Stimulated activated CD8-positive, alpha-beta memory T cell treated with anti-CD3 and anti-CD28 coated beads, Interleukin-4, amount 100 ng/mL, for 1 hour (primary cell): Measurements from ENCODE around the gene RHBDL1.
A peak's percentile ranks its signal among the peaks of the same experiment; 100 is the strongest.

Experiments used
- DNase-seq, 2 donors: peaks; one replicate each; pipeline ENCODE4 v3.0.0-alpha.2; 2020; ENCODE audit warnings: low read depth in 2 of 2, low spot score in 1 of 2

The RHBDL1 gene

DNA sequence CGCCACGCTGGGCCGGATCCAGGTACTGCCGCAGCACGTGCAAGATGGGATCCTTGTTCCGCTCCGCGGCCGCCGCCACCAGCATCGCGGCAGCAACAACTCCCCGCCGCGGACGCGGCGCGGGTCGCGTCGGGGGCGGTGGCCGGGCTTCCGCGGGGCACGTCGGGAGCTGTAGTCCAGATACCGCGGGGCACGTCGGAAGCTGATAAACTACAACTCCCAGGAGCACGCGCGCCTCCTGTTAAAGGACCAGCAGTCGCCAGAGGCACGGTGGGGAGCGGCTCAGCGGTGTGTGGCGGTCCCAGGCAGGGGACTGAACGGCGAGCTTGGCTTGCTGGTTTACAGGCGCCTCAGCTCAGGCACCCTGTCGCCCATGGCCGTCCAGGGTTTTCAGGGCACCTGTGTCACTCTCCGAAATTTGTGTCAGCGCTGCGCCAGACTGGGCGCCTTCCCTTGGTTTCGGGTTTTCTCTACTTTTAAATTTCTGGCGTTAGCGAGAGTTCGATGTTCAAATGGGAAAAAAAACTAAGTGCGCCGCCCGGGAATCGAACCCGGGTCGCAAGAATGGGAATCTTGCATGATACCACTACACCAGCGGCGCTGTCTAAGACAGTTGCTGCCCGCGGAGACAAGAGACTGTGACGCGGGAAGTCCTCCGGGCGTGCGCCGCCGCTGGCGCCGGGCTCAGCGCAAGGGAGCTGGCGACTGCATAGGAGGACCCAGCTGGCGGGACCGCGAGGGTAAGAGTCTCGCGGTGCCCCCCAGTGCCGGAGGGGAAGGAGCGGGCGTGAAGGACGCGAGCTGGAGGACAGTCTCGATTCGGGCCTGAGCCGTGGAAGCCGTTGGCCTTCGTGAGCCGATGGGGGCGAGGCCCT lies 39.0 kb upstream of the RHBDL1 start, which contains the start of gene METTL26:
Gene METTL26 (minus strand): TSS at position 100 of the 875 bp plus-strand sequence. CDS start 15 bp downstream, at position 85.
- DNase-seq = peak; percentile 81 to 84

- DNase-seq = peak; percentile 73 to 77
Observed at GRCh38 chr16:637081-638018, 38.1 kb upstream of the RHBDL1 start.

GRCh38 chr16:638034-638543 lies 37.4 kb upstream of the RHBDL1 start:
- no peak for DNase-seq

- DNase-seq = no peak
Observed at GRCh38 chr16:638836-639235, 36.6 kb upstream of the RHBDL1 start.

GRCh38 chr16:640614-641013 lies 34.9 kb upstream of the RHBDL1 start:
- DNase-seq = no peak

- peak in 1 of 2 donors; percentile 15 for DNase-seq
Observed at GRCh38 chr16:641326-642188, 33.9 kb upstream of the RHBDL1 start, which contains the start of gene MCRIP2. Gene MCRIP2 (plus strand): TSS chr16:641828. CDS start chr16:641992, 164 bp downstream.

- DNase-seq = no peak
Observed at GRCh38 chr16:642189-643049, 33.1 kb upstream of the RHBDL1 start.

- DNase-seq = no peak
Observed at GRCh38 chr16:643050-643368, 32.5 kb upstream of the RHBDL1 start.

GRCh38 chr16:644556-644955 lies 30.9 kb upstream of the RHBDL1 start:
- no peak for DNase-seq

DNA sequence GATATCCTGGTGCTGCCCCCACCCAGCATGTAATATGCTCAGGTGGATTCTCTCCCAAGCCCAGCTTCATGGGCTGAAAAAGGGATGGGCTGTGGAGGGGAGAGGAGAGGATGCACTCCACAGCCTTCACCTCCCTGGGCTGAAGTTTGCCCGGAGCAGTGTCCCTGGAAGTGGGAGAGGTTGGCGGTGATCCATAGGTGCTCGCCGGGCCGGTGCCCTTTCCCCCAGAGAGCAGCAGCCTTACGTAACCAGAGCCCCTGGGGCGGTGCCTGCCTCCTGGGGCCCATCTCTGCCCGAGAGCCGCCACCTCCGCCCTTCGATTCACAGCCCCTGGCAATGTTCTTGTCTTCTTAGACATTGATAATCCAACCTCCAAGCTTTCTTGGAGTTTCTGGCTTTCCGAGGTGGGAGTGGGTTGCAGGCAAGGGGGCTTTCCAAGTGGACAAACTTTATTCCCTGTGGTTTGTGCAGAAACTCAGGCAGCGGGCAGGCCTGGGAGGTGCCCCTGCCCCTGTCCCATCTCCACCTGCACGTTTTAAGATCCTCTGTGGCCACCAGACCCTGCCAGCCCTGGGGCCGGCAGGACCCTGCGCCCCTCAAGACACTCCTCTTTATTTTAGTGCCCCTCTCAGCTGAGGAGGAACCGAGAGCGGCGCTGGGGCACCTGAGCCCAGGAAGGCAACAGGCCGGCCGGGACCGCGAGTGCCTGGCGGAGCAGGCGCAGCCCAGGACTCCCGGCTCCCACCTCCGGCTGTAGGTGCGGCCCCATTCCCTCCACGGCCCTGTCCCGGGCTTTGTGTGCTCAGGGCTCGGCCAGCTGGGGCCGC lies 29.4 kb upstream of the RHBDL1 start:
- DNase-seq = no peak

GRCh38 chr16:646679-647172 lies 28.7 kb upstream of the RHBDL1 start:
- no peak for DNase-seq

DNA sequence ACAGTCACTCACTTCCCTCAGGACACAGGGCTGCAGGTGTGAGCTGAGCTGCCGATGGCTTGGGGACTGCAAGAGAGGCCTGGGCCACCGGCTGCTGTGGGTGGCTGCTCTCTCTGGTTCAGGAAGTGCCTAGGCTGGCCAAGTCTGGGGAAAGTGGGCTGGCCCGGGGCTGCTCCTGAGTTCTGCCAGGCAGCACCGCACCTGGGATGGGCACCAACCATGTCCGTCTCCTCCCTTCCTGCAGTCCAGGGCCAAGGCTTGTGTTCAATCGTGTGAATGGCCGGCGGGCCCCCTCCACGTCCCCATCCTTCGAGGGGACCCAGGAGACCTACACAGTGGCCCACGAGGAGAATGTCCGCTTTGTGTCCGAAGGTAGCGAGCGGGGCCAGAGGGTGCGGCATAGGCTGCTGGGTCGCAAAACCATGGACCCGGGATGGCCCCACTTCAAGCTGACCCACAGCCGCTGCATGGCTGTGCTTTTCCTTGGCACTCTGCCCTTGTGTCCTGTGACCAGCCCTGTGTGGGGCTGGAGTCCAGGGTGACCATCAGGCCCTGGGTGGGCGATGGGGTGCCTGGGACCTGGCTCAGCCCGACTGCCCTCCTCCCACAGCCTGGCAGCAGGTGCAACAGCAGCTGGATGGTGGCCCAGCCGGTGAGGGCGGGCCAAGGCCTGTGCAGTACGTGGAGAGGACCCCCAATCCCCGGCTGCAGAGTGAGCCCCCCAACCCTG lies 28.1 kb upstream of the RHBDL1 start:
- DNase-seq = no peak

DNA sequence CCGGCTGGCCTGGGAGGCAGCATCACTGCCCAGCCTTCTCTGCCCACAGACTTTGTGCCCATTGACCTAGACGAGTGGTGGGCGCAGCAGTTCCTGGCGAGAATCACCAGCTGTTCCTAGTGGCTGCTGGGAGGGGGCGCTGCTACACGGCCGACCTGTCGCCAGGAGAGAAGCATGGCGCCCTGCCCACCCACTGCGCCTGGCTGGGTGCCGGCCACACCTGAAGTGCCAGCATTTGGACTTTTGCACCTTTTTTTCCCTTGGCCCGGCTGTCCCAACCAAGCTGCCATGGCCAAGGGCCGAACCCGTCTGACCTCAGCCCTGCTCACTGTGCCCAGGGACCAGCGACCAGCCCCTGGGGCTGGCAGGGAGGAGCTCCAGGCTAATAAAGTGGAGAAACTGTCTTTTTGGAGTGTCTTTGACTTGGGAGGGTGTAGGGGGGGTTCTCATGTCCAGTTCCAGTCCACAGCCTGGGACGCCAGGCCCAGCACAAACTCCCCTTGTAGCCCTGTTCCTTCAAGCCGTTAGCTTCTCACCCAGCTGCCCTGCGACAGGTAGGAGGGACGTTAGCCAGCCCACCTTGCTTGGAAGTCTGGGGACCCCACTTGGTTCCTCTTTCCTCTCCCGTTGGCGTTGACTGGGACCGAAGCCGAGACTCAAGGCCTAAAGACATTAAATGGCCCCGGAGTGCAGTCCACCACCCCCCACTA lies 27.2 kb upstream of the RHBDL1 start:
- DNase-seq = no peak

- peak; percentile 75 to 86 for DNase-seq
Observed at GRCh38 chr16:648781-649589, 26.5 kb upstream of the RHBDL1 start, which contains the start of gene WDR90. Gene WDR90 (plus strand): TSS chr16:649365. CDS start chr16:649417, 52 bp downstream.

GRCh38 chr16:649631-650030 lies 25.8 kb upstream of the RHBDL1 start:
- no peak for DNase-seq

GRCh38 chr16:651844-652243 lies 23.6 kb upstream of the RHBDL1 start:
- DNase-seq = no peak
